K562 treated with DMSO at 1 percent for 4 hours (cell line): ENCODE measurements around the gene POTEB3. TPM values are rescaled to one million over a fixed set of nuclear protein-coding genes. Genes with fewer than 3 reads are reported as not detected.

Experiments
- total RNA-seq: library from RNA; unstranded; fragments of 300-600 nt; gene quantifications from 2 replicates; pipeline ENCODE4 v1.2.3, GENCODE V29; 2022; ENCODE audit not compliant: insufficient read depth

Gene POTEB3
- not detected in 2 replicates for total RNA-seq

DNA sequence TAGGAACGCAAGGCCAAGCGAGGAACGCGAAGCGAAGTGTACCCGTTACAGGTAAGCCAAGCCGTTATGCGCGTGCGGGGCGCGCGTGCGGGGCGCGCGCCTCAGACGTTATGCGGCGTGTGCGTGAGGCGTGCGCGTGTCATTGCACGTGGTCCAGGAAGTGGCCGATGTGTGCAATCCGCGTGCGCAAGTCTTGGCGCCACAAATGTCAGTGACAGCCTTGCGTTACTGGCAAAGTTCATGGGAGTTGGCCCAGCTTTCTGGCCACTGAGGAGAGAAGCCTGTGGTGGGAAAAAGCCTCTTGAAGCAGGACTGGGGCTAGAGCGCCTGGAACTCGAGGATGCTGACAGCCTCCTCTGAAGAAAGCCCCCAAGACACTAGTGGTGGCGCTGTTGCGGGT is at the start of gene POTEB3:
Gene POTEB3 (minus strand): TSS at position 101 of the 400 bp plus-strand sequence. CDS start 488 bp downstream, outside the sequence.

